Adrenal gland (tissue), 5 donors: ENCODE measurements around the gene IPO13.

Source experiments
- CTCF ChIP-seq, 6 experiments: fragments of 450-650 bp in 4 of 6; fragments of 200-600 bp in 2 of 6; sonication (generic) in 1 of 6; IDR thresholded peaks; 1 replicate in 5 of 6; 2 replicates in 1 of 6; pipeline versions ENCODE4 v1.5.1 to v1.8.0; 2016 to 2021; ENCODE audit warnings: antibody characterized with exemption in 6 of 6, mild to moderate bottlenecking in 2 of 6, moderate library complexity in 1 of 6
- POLR2A ChIP-seq, 2 donors: fragments of 450-650 bp; IDR thresholded peaks; one replicate each; pipeline ENCODE4 v1.6.1; 2017; ENCODE audit warnings: antibody characterized with exemption in 2 of 2, mild to moderate bottlenecking in 2 of 2, moderate library complexity in 1 of 2
- donor health status: DM: no; HTN: no; CAD: no.

GRCh38 chr1:43990271-43991199, 43.8 kb downstream of the IPO13 start:
- TF ChIP-seq POLR2A (IDR thresholded peaks at IDR 0.05), result no peak
- TF ChIP-seq CTCF (IDR thresholded peaks at IDR 0.05), result no peak
